OCI-LY1 (cell line): ENCODE data around the gene PRR3.

Experiments used
- EZH2 ChIP-seq: fragments of 200-600 bp; sonication (generic), shearing (Covaris generic); IDR thresholded peaks from 2 replicates; pipeline ENCODE4 v1.8.0; 2017; ENCODE audit warnings: borderline replicate concordance, mixed run types, mild to moderate bottlenecking, antibody characterized with exemption, low read length, moderate library complexity, mixed read lengths
- TF ChIP-seq, protein P1 (sequence below): fragments of 200-600 bp; sonication (generic), shearing (Covaris generic); IDR thresholded peaks from 2 replicates; pipeline ENCODE4 v1.5.1; 2017; ENCODE audit warnings: mild to moderate bottlenecking, antibody characterized with exemption, low read length, moderate library complexity, mixed read lengths

DNA sequence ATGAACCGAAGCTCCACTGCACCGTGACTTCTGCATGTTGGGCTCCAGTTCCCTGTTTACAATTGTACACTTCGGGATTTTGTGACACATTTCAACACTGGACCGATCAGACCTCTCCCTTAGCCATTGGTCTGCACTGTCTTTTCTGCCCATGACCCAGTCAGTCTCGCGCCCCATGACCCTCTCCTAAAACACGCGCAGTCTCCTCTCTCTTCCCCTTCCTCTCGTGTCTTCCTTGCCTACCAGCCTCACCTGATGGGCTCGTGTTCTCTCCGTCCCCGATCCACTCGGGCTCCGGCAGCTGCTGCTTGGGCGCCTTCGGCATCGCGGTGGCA lies 13.6 kb downstream of the PRR3 start:
- TF ChIP-seq, protein P1, sequence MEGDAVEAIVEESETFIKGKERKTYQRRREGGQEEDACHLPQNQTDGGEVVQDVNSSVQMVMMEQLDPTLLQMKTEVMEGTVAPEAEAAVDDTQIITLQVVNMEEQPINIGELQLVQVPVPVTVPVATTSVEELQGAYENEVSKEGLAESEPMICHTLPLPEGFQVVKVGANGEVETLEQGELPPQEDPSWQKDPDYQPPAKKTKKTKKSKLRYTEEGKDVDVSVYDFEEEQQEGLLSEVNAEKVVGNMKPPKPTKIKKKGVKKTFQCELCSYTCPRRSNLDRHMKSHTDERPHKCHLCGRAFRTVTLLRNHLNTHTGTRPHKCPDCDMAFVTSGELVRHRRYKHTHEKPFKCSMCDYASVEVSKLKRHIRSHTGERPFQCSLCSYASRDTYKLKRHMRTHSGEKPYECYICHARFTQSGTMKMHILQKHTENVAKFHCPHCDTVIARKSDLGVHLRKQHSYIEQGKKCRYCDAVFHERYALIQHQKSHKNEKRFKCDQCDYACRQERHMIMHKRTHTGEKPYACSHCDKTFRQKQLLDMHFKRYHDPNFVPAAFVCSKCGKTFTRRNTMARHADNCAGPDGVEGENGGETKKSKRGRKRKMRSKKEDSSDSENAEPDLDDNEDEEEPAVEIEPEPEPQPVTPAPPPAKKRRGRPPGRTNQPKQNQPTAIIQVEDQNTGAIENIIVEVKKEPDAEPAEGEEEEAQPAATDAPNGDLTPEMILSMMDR, result no peak
- TF ChIP-seq EZH2, result no peak
